Measurements from ENCODE around the gene NUP93.
"Not testable (repeated sequence)": the region's sequence is repeated elsewhere in the genome, so short reads cannot be mapped to it uniquely, and the experiment has no call there.

Gene NUP93

GRCh38 chr16:56877486-56878182 is 147.7 kb downstream of the NUP93 start:
- no peak for DNase-seq

GRCh38 chr16:56878282-56878854 is 148.4 kb downstream of the NUP93 start:
- no peak for DNase-seq

- DNase-seq, result no peak
These were observed 149.3 kb downstream of the NUP93 start for GRCh38 chr16:56879276-56879675.

GRCh38 chr16:56880176-56880575 is 150.2 kb downstream of the NUP93 start:
- DNase-seq, result no peak

- DNase-seq, result no peak
These were observed 150.8 kb downstream of the NUP93 start for GRCh38 chr16:56880685-56881084.

- no peak for DNase-seq
These were observed 152.3 kb downstream of the NUP93 start for GRCh38 chr16:56882077-56882800.

GRCh38 chr16:56883586-56883985 is 153.7 kb downstream of the NUP93 start:
- no peak for DNase-seq

GRCh38 chr16:56884026-56884582 is 154.2 kb downstream of the NUP93 start:
- DNase-seq, result no peak

GRCh38 chr16:56884929-56885328 is 155.0 kb downstream of the NUP93 start:
- not testable (repeated sequence) for DNase-seq

GRCh38 chr16:56885446-56886162 is 155.7 kb downstream of the NUP93 start:
- DNase-seq, result no peak

- DNase-seq, result no peak
These were observed 156.4 kb downstream of the NUP93 start for GRCh38 chr16:56886296-56886695.

- DNase-seq, result no peak
These were observed 156.9 kb downstream of the NUP93 start for GRCh38 chr16:56886826-56887225.

GRCh38 chr16:56888806-56889205 is 158.9 kb downstream of the NUP93 start:
- DNase-seq, result no peak

- no peak for DNase-seq
These were observed 159.3 kb downstream of the NUP93 start for GRCh38 chr16:56889206-56889605.

GRCh38 chr16:56891685-56892084 is 161.8 kb downstream of the NUP93 start:
- DNase-seq, result no peak

GRCh38 chr16:56892705-56893104 is 162.8 kb downstream of the NUP93 start:
- no peak for DNase-seq

- DNase-seq, result no peak
These were observed 164.5 kb downstream of the NUP93 start for GRCh38 chr16:56894331-56894917.

GRCh38 chr16:56895813-56896212 is 165.9 kb downstream of the NUP93 start:
- no peak for DNase-seq

- DNase-seq, result no peak
These were observed 166.3 kb downstream of the NUP93 start for GRCh38 chr16:56896244-56896643.

- DNase-seq, result no peak
These were observed 167.3 kb downstream of the NUP93 start for GRCh38 chr16:56897026-56897799.

GRCh38 chr16:56898847-56899246 is 168.9 kb downstream of the NUP93 start:
- no peak for DNase-seq

Measured in activated CD4-positive, alpha-beta T cell treated with anti-CD3 and anti-CD28 coated beads, Interleukin-2, amount 50 U/mL, for 1 hour (primary cell).